Fibroblast of skin of scalp (primary cell): ENCODE data around the gene NCAPD2. TPM values are rescaled to one million over a fixed set of nuclear protein-coding genes. Genes with fewer than 3 reads are reported as not detected.
A peak's percentile ranks its signal among the peaks of the same experiment; 100 is the strongest.

Source experiments
- DNase-seq: peaks from one replicate; pipeline ENCODE4 v3.0.0-alpha.2; 2013
- polyA plus RNA-seq, 2 experiments: library from polyadenylated mRNA; unstranded; fragments of 120-200 nt; gene quantifications; one replicate each; pipeline ENCODE4 v1.2.1, GENCODE V29; 2013; ENCODE audit not compliant: insufficient read length in 2 of 2

The NCAPD2 gene
- polyA plus RNA-seq (2013, experiment 1 of 2; ENCODE audit: insufficient read length) = 46.3 TPM
- 43.1 TPM for polyA plus RNA-seq (2013, experiment 2 of 2; ENCODE audit: insufficient read length)

- DNase-seq = peak; percentile 96
These were observed at the start of gene NCAPD2 for GRCh38 chr12:6493497-6494257. Gene NCAPD2 (plus strand): TSS chr12:6494102. CDS start chr12:6495099, 997 bp downstream.

DNA sequence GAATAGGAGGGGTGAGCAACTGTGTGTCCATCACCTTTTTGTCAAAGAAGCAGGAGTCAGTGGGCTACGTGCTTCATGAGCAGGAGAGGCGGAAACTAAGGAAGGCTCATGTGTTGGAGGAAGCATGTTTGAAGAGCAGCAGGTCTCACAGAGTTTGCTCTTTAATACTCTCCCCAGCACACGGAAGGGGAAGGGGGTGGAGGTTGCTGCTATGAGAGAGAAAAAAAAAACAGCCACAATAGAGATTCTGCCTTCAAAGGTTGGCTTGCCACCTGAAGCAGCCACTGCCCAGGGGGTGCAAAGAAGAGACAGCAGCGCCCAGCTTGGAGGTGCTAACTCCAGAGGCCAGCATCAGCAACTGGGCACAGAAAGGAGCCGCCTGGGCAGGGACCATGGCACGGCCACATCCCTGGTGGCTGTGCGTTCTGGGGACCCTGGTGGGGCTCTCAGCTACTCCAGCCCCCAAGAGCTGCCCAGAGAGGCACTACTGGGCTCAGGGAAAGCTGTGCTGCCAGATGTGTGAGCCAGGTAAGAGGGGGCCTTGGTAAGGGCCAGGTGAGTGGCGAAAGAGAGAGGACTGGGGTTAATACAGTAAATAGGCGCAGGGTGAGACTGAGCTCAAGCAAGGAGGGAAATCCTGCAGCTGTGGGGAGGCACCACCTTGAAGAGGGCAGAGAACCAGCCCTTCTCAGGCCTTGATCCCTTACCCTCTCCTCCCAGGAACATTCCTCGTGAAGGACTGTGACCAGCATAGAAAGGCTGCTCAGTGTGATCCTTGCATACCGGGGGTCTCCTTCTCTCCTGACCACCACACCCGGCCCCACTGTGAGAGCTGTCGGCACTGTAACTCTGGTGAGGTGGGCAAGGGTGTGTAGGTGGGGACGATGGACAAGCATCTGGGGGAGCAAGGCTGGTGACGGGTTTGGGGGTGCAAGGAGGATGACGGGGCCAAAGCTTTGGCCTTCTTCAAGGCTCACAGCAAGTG is 48.9 kb upstream of the NCAPD2 start, which contains the start of gene CD27:
TSS of gene CD27 (plus strand) at position 252 of the 985 bp plus-strand sequence. CDS start at position 393, 141 bp downstream.
- DNase-seq = no peak

DNA sequence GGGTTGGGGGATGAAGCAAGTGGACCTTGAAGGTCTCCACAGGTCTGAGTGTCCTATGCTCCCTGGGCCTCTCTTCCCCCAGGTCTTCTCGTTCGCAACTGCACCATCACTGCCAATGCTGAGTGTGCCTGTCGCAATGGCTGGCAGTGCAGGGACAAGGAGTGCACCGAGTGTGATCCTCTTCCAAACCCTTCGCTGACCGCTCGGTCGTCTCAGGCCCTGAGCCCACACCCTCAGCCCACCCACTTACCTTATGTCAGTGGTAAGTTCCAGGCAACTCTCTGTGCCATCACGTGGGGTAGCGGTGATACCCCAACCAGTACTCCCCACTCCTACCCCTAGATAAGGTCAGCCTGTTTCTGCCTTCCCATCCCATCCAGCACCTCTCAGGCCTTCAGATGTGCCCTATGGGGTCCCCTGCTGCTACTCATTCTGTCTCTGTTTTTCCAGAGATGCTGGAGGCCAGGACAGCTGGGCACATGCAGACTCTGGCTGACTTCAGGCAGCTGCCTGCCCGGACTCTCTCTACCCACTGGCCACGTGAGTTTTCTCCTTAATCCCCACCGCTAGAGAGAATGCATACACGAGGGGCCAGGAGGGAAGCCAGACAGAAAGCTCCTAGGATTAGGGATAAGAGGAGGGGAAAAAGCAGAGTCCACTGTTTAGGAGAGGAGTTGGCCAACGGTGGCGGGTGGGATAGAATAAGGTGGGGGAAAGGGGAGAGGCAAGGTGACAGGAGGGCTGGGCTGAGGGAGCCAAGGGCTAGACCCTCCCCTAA is 43.6 kb upstream of the NCAPD2 start:
- DNase-seq = no peak

- DNase-seq = no peak
These were observed 43.0 kb upstream of the NCAPD2 start for GRCh38 chr12:6450869-6451347.

DNA sequence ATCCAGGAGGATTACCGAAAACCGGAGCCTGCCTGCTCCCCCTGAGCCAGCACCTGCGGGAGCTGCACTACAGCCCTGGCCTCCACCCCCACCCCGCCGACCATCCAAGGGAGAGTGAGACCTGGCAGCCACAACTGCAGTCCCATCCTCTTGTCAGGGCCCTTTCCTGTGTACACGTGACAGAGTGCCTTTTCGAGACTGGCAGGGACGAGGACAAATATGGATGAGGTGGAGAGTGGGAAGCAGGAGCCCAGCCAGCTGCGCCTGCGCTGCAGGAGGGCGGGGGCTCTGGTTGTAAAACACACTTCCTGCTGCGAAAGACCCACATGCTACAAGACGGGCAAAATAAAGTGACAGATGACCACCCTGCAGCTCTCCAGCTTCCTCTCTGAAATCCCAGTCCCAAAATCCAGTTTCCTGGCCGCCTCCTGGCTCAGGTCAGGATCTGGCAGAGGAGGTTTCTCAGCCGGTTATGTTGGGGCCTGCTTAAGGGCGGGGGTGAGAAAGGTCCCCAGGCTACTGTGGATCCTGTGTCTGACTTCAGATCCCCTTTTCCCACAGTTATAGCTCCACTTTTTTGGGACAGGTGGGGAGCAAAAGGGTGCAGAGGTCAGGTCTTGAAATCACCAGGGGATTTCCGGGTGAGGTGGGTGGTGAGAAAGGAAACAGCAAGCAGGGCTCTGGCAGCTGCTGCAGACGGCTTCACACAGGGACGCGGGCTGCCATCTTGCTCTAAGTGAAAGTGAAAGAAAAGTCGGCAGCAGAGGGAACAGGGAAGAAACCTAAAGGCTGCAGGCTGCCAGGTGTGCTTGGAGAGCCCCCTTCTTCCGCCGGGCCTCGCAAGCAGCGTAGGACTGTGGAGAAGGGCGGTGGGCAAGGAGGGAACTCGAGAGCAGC is 42.3 kb upstream of the NCAPD2 start, which contains the start of gene TAPBPL:
TSS of gene TAPBPL (plus strand) at position 695 of the 897 bp plus-strand sequence. CDS start 207 bp downstream, outside the sequence.
- DNase-seq = peak; percentile 88

GRCh38 chr12:6452245-6452943 is 41.5 kb upstream of the NCAPD2 start:
- DNase-seq = peak; percentile 9

GRCh38 chr12:6452944-6453630 is 40.8 kb upstream of the NCAPD2 start:
- DNase-seq = no peak

- no peak for DNase-seq
These were observed 36.5 kb upstream of the NCAPD2 start for GRCh38 chr12:6457220-6457945.

DNA sequence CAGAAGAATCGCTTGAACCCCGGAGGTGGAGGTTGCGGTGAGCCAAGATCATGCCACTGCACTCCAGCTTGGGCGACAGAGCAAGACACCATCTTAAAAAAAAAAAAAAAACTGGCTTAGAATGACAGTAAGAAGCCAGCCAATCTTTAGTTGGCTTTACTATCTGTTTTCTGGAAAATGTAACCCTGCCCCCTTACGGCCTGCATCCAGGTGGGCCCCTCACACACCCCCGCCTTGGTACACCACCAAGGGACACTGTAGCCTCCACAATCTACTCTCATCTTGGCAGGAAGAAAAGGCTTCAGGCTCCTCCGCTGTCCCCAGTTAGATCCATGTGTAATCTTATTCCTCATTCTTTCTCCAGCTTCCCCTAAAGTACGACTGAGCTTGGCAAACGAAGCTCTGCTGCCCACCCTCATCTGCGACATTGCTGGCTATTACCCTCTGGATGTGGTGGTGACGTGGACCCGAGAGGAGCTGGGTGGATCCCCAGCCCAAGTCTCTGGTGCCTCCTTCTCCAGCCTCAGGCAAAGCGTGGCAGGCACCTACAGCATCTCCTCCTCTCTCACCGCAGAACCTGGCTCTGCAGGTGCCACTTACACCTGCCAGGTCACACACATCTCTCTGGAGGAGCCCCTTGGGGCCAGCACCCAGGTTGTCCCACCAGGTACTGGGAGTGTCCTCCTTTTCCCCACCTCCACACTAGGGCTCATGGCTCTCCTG is 35.5 kb upstream of the NCAPD2 start:
- no peak for DNase-seq

- no peak for DNase-seq
These were observed 34.9 kb upstream of the NCAPD2 start for GRCh38 chr12:6459004-6459337.

DNA sequence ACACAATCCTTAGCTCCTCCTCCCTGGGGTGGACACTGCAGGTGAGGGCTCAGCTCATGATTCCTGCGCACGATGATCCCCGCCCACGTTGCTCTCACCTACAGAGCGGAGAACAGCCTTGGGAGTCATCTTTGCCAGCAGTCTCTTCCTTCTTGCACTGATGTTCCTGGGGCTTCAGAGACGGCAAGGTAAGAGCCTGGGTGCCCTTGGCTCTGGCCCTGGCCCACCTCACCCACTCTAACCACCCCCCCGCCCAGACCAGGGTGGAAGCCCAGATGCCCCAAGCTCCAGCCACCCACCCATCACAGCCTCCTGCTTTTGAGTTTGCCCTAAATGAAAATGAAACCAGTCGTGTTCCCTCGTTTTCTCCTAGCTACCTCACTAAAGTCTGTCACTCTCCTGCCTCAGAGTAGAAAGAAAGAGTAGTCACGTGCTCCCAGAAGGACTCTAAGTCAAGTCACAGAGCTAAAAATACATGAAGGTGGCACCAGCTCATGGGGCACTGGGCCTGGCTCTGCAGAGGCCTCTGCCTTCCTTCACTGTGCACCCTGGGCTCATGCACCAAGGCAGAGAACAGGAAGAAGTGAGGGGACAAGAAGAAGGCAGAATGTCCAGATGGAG is 33.0 kb upstream of the NCAPD2 start:
- DNase-seq = no peak

DNA sequence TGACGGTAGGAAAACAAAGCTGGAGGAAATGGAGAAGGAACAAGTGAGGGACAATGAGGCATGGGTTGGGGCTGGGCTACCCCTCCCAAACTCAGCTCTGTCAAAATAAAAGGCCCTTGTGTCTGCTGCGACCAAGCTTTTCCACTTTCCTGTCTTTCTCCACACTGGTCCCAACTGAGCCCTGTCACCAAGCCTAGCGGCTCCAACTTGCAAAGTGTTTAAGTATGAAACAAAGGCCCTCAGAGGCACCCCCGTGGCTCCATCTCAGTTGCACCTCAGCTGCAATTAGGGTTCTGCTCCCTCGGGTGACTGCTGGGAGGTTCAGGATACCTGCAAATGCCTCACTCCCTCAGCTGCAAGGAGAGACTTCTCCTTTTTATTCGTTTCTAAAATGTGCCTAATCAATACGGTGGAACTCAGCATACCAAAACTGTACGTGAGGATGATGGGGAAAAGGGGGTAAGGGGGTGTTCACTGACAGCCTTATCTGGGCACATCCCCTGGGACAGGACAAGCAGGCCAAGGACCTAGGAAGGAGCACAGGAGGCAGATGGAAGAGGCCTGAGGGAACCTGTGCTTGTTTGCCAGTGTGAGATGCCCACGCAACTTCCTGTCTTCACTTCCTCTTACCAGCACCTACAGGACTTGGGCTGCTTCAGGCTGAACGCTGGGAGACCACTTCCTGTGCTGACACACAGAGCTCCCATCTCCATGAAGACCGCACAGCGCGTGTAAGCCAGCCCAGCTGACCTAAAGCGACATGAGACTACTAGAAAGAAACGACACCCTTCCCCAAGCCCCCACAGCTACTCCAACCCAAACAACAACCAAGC is 32.3 kb upstream of the NCAPD2 start:
- no peak for DNase-seq

- DNase-seq = no peak
These were observed 31.5 kb upstream of the NCAPD2 start for GRCh38 chr12:6462234-6462995.

DNA sequence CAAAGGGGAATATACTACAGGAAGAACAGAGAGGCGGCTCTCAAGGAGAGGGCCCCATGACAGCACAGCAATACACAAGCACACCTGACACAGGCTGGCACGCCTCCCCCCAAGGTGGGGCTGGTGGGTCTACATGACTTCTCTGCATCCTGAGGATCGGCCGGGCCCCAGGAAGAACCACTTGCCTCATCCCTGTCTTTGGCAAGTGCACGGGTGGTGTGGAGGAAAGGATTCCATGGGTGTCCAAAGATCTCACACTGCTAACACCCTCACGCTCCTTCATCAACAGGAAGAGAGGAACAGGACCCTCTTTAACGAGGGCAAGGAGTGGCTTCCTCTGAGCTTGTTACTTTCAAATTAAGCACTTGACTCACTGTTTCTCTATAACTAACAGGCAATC is 30.7 kb upstream of the NCAPD2 start:
- no peak for DNase-seq

- DNase-seq = no peak
These were observed 30.0 kb upstream of the NCAPD2 start for GRCh38 chr12:6463858-6464257.

GRCh38 chr12:6464531-6464930 is 29.4 kb upstream of the NCAPD2 start:
- DNase-seq = no peak
